DOHH2 (cell line): ENCODE measurements around the gene PCGF3.

ENCODE experiments used
- H3F3A ChIP-seq: fragments of 200-600 bp; sonication (generic), shearing (Covaris generic); 2 replicates; pipeline ENCODE4 v1.6.0; 2016; ENCODE audit warnings: antibody characterized with exemption, mild to moderate bottlenecking; ENCODE audit not compliant: control insufficient read depth, insufficient read depth
- H3K27ac ChIP-seq: fragments of 200-600 bp; sonication (generic); 2 replicates; pipeline ENCODE4 v1.5.1; 2014; ENCODE audit warnings: low read depth, mild to moderate bottlenecking, low read length, moderate library complexity
- H3K27me3 ChIP-seq: fragments of 200-600 bp; sonication (generic); 2 replicates; pipeline ENCODE4 v1.6.1; 2014; ENCODE audit warnings: mild to moderate bottlenecking, low read length, mixed read lengths; ENCODE audit not compliant: control insufficient read depth
- H3K36me3 ChIP-seq: fragments of 200-600 bp; sonication (generic); 2 replicates; pipeline ENCODE4 v1.6.1; 2014; ENCODE audit warnings: mild to moderate bottlenecking, low read length, moderate library complexity, mixed read lengths; ENCODE audit not compliant: control insufficient read depth
- H3K4me1 ChIP-seq: fragments of 200-600 bp; sonication (generic); 2 replicates; pipeline ENCODE4 v1.6.1; 2014; ENCODE audit warnings: mild to moderate bottlenecking, low read length, mixed read lengths; ENCODE audit not compliant: control insufficient read depth
- H3K4me2 ChIP-seq: fragments of 200-600 bp; sonication (generic); 2 replicates; pipeline ENCODE4 v1.6.0; 2014; ENCODE audit warnings: mild to moderate bottlenecking, low read length, moderate library complexity
- H3K4me3 ChIP-seq: fragments of 200-600 bp; sonication (generic); 2 replicates; pipeline ENCODE4 v1.5.1; 2014; ENCODE audit warnings: mild to moderate bottlenecking, low read length, mixed read lengths
- H3K79me2 ChIP-seq: fragments of 200-600 bp; sonication (generic); 2 replicates; pipeline ENCODE4 v1.6.1; 2014; ENCODE audit warnings: mild to moderate bottlenecking, low read length, mixed read lengths; ENCODE audit not compliant: control insufficient read depth
- H3K9me2 ChIP-seq: fragments of 200-600 bp; sonication (generic); replicated peaks from 2 replicates; pipeline ENCODE4 v1.6.1; 2014; ENCODE audit warnings: mild to moderate bottlenecking, low read length, mixed read lengths; ENCODE audit not compliant: control insufficient read depth
- H3K9me3 ChIP-seq: fragments of 200-600 bp; sonication (generic); 2 replicates; pipeline ENCODE4 v1.6.1; 2014; ENCODE audit warnings: antibody characterized with exemption, low read length, mixed read lengths; ENCODE audit not compliant: control insufficient read depth, insufficient read depth
- H4K20me1 ChIP-seq: fragments of 200-600 bp; sonication (generic); 2 replicates; pipeline ENCODE4 v1.6.0; 2014; ENCODE audit warnings: low read depth, mild to moderate bottlenecking, antibody characterized with exemption, low read length, moderate library complexity; ENCODE audit not compliant: control insufficient read depth, insufficient read depth
- EZH2phosphoT487 ChIP-seq: fragments of 200-600 bp; sonication (generic); IDR thresholded peaks from 2 replicates; pipeline ENCODE4 v1.6.1; 2017; ENCODE audit warnings: borderline replicate concordance, mild to moderate bottlenecking, antibody characterized with exemption, low read length, moderate library complexity, mixed read lengths
- TF ChIP-seq, protein P1 (sequence below): fragments of 200-600 bp; sonication (generic); IDR thresholded peaks from one replicate; pipeline ENCODE4 v1.5.1; 2014; ENCODE audit warnings: antibody characterized with exemption, mild to moderate bottlenecking, low read depth, low read length; ENCODE audit not compliant: poor library complexity, severe bottlenecking

Gene PCGF3, protein sequence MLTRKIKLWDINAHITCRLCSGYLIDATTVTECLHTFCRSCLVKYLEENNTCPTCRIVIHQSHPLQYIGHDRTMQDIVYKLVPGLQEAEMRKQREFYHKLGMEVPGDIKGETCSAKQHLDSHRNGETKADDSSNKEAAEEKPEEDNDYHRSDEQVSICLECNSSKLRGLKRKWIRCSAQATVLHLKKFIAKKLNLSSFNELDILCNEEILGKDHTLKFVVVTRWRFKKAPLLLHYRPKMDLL

DNA sequence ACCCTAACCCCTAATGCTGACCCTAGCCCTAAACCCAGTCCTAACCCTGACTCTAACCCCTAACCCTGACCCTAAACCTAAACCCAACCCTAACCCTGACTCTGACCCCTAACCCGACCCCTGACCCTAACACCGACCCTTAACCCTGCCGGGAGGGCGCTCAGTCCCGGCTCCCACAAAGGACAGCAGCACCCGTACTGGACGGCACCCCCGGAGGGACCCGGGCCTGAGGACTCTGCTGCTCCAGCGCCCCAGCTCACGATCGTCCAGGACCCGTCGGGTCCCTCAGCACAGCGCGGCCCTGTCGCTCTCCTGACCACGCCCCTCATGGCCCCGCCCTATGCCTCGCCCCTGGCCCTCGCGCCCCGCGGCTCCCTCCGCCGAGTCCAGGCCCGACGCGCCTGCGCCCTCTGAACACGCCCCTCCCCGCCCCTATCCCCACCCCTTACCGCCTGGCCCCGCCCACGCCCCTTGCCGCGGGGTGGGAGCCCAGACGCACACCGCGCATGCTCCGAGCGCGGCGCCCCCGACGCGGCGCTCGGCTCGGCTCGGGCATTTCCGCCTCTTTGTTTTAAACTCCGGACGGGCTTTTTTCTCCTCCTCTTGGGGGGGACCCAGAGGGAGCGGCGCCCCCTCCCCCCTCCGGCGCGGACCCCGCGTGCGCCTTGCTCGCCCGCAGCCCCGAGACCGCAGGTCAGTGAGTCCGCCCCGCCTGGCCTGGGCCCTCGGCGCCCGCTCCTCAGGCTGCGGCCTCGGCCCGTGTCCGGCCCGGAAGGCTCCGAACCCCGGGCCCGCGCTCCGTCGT lies at the start of gene PCGF3:
Gene PCGF3, plus strand, starts transcription at position 555 of the 805 bp plus-strand sequence. CDS start 27,849 bp downstream, outside the sequence.
- TF ChIP-seq, protein P1, sequence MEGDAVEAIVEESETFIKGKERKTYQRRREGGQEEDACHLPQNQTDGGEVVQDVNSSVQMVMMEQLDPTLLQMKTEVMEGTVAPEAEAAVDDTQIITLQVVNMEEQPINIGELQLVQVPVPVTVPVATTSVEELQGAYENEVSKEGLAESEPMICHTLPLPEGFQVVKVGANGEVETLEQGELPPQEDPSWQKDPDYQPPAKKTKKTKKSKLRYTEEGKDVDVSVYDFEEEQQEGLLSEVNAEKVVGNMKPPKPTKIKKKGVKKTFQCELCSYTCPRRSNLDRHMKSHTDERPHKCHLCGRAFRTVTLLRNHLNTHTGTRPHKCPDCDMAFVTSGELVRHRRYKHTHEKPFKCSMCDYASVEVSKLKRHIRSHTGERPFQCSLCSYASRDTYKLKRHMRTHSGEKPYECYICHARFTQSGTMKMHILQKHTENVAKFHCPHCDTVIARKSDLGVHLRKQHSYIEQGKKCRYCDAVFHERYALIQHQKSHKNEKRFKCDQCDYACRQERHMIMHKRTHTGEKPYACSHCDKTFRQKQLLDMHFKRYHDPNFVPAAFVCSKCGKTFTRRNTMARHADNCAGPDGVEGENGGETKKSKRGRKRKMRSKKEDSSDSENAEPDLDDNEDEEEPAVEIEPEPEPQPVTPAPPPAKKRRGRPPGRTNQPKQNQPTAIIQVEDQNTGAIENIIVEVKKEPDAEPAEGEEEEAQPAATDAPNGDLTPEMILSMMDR = no peak
- TF ChIP-seq EZH2phosphoT487 = no peak
- H3K9me3 ChIP-seq = no peaks in the 10 kb centered on the region
- H3K9me2 ChIP-seq = no peaks in the 10 kb centered on the region
- peaks cover 29% of the 10 kb centered on the region for H3K36me3 ChIP-seq
- H3K4me1 ChIP-seq = peaks cover 25% of the 10 kb centered on the region
- H3K79me2 ChIP-seq = peaks cover 49% of the 10 kb centered on the region
- peaks cover 10% of the 10 kb centered on the region; the same call in 1 of the 2 replicates for H4K20me1 ChIP-seq
- no peaks in the 10 kb centered on the region for H3K27me3 ChIP-seq
- peak within 1 kb of the TSS; percentile 81 for H3K4me2 ChIP-seq
- H3F3A ChIP-seq = peaks cover 3% of the 10 kb centered on the region; the same call in 1 of the 2 replicates
- peak within 1 kb of the TSS; percentile 98 for H3K4me3 ChIP-seq
- H3K27ac ChIP-seq = peak within 1 kb of the TSS; percentile 62

DNA sequence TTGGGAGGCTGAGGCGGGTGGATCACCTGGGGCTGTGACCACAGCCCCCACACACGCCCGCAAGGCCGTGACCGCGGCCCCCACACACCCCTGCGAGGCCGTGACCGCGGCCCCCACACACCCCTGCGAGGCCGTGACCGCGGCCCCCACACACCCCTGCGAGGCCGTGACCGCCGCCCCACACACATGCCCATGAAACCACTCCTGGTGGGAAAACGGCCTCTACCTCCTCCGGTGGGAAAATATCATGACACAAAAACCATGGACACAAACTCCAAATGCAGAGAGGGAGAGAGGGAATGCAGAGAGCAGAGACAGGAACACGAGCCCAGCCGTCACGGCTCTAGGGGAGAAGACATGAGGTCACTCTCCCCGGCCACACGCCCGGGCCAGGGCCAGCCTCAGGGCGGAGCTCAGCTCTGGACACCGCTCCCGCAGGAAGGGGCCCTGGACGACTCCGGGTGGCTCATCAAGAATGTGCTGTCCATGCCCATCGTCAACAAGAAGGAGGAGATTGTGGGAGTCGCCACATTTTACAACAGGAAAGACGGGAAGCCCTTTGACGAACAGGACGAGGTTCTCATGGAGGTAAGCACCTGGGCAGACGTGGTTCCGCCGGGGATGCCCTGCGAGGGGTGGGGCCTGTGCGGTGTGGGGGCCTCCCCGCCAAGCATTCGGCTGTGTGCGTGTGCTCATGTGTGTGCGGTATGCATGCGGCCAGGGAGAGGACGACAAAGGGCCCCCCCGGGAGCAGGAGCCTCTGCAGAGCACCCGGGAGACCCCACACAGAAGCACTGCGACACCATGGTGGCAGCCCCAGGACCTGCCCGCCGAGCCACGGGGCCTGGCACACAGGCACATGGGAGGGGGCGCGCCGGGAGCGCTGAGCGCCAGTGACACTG lies 48.9 kb upstream of the PCGF3 start:
- no peak overlapping the region for H3K4me2 ChIP-seq
- no peak overlapping the region for H3K4me3 ChIP-seq
- TF ChIP-seq EZH2phosphoT487 = no peak
- TF ChIP-seq, protein P1 = no peak
- no peak overlapping the region for H3K27ac ChIP-seq
- peaks cover 11% of the 10 kb centered on the region; the same call in 1 of the 2 replicates for H3K9me3 ChIP-seq
- no peaks in the 10 kb centered on the region for H3F3A ChIP-seq
- no peaks in the 10 kb centered on the region for H3K4me1 ChIP-seq
- no peaks in the 10 kb centered on the region for H3K79me2 ChIP-seq
- H3K27me3 ChIP-seq = no peaks in the 10 kb centered on the region
- H3K9me2 ChIP-seq = no peaks in the 10 kb centered on the region
- H3K36me3 ChIP-seq = no peaks in the 10 kb centered on the region
- H4K20me1 ChIP-seq = no peaks in the 10 kb centered on the region

DNA sequence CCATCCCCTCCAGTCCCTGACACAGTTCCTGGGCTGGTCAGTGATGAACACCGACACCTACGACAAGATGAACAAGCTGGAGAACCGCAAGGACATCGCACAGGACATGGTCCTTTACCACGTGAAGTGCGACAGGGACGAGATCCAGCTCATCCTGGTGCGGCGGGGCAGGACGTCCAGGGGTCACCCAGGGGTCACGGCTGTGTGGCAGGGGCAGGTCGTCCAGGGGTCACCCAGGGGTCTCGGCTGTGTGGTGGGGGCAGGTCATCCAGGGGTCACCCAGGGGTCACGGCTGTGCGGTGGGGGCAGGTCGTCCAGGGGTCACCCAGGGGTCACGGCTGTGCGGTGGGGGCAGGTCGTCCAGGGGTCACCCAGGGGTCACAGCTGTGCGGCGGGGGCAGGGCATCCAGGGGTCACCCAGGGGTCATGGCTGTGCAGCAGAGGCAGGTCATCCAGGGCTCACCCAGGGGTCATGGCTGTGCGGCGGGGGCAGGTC lies 48.2 kb upstream of the PCGF3 start:
- no peaks in the 10 kb centered on the region for H3F3A ChIP-seq
- peaks cover 11% of the 10 kb centered on the region; the same call in 1 of the 2 replicates for H3K9me3 ChIP-seq
- no peaks in the 10 kb centered on the region for H3K4me1 ChIP-seq
- TF ChIP-seq EZH2phosphoT487 = no peak
- TF ChIP-seq, protein P1 = no peak
- H3K9me2 ChIP-seq = no peaks in the 10 kb centered on the region
- H3K79me2 ChIP-seq = no peaks in the 10 kb centered on the region
- H3K27ac ChIP-seq = no peak overlapping the region
- H4K20me1 ChIP-seq = no peaks in the 10 kb centered on the region
- no peaks in the 10 kb centered on the region for H3K36me3 ChIP-seq
- H3K27me3 ChIP-seq = no peaks in the 10 kb centered on the region
- H3K4me3 ChIP-seq = no peak overlapping the region
- no peak overlapping the region for H3K4me2 ChIP-seq
